HL-60 (cell line): Measurements from ENCODE around the gene SETD3.
"Not testable (repeated sequence)": the region's sequence is repeated elsewhere in the genome, so short reads cannot be mapped to it uniquely, and the experiment has no call there.

Source experiments
- DNase-seq, 2 experiments: peaks; one replicate each; pipeline ENCODE4 v3.0.0-alpha.2; 2010 to 2020; ENCODE audit warnings: low read depth in 1 of 2, low spot score in 1 of 2
- H3K27ac ChIP-seq: fragments of 250-450 bp; sonication (Bioruptor Pico); replicated peaks from 2 replicates; pipeline ENCODE4 v1.5.1; 2020; ENCODE audit warnings: mild to moderate bottlenecking, moderate library complexity
- H3K27me3 ChIP-seq: fragments of 250-450 bp; sonication (Bioruptor Pico); 2 replicates; pipeline ENCODE4 v1.5.1; 2021; ENCODE audit warnings: mild to moderate bottlenecking, moderate library complexity; ENCODE audit not compliant: insufficient read depth, poor library complexity, severe bottlenecking
- H3K4me3 ChIP-seq: replicated peaks from 2 replicates; pipeline ENCODE4 v1.5.1; 2011; ENCODE audit warnings: mild to moderate bottlenecking, control low read depth, low read length; ENCODE audit not compliant: insufficient read depth
- GABPA ChIP-seq: IDR thresholded peaks from 2 replicates; pipeline ENCODE4 v1.6.1; 2012; ENCODE audit warnings: low read depth
- POLR2AphosphoS5 ChIP-seq: IDR thresholded peaks from 2 replicates; pipeline ENCODE4 v1.6.1; 2012; ENCODE audit warnings: low read depth
- REST ChIP-seq: IDR thresholded peaks from 2 replicates; pipeline ENCODE4 v1.6.1; 2012; ENCODE audit warnings: low read depth; ENCODE audit not compliant: insufficient replicate concordance
- SPI1 ChIP-seq: IDR thresholded peaks from 2 replicates; pipeline ENCODE4 v1.6.1; 2012; ENCODE audit warnings: low read depth, mild to moderate bottlenecking, borderline replicate concordance
- TF ChIP-seq, protein P1 (sequence below): IDR thresholded peaks from one replicate; pipeline ENCODE4 v1.5.1; 2011; ENCODE audit warnings: low read length, control low read depth, inconsistent platforms; ENCODE audit not compliant: insufficient read depth

The SETD3 gene

GRCh38 chr14:99349721-99350495 is 130.8 kb downstream of the SETD3 start:
- H3K27me3 ChIP-seq, result no peaks in the 10 kb centered on the region
- H3K27ac ChIP-seq, result no peak overlapping the region
- no peak for DNase-seq
- no peak overlapping the region for H3K4me3 ChIP-seq
- TF ChIP-seq, protein P1, sequence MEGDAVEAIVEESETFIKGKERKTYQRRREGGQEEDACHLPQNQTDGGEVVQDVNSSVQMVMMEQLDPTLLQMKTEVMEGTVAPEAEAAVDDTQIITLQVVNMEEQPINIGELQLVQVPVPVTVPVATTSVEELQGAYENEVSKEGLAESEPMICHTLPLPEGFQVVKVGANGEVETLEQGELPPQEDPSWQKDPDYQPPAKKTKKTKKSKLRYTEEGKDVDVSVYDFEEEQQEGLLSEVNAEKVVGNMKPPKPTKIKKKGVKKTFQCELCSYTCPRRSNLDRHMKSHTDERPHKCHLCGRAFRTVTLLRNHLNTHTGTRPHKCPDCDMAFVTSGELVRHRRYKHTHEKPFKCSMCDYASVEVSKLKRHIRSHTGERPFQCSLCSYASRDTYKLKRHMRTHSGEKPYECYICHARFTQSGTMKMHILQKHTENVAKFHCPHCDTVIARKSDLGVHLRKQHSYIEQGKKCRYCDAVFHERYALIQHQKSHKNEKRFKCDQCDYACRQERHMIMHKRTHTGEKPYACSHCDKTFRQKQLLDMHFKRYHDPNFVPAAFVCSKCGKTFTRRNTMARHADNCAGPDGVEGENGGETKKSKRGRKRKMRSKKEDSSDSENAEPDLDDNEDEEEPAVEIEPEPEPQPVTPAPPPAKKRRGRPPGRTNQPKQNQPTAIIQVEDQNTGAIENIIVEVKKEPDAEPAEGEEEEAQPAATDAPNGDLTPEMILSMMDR, result no peak
- TF ChIP-seq POLR2AphosphoS5, result no peak

GRCh38 chr14:99348816-99349614 is 131.6 kb downstream of the SETD3 start:
- H3K27ac ChIP-seq, result no peak overlapping the region
- DNase-seq, result no peak
- TF ChIP-seq SPI1 (no peak), REST (no peak), GABPA (no peak), POLR2AphosphoS5 (no peak)
- TF ChIP-seq, protein P1, result no peak
- no peaks in the 10 kb centered on the region for H3K27me3 ChIP-seq
- no peak overlapping the region for H3K4me3 ChIP-seq

DNA sequence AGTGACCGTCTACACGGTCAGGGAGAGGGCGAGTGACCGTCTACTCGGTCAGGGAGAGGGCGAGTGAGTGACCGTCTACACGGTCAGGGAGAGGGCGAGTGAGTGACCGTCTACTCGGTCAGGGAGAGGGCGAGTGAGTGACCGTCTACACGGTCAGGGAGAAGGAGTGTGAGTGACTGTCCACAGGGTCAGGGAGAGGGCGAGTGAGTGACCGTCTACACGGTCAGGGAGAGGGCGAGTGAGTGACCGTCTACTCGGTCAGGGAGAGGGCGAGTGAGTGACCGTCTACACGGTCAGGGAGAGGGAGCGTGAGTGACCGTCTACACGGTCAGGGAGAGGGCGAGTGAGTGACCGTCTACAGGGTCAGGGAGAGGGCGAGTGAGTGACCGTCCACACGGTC is 132.4 kb downstream of the SETD3 start:
- not testable (repeated sequence) for H3K4me3 ChIP-seq, H3K27ac ChIP-seq, H3K27me3 ChIP-seq, DNase-seq
